Posterior vena cava (tissue), 2 donors: ENCODE measurements around the gene DLG2. TPM values are rescaled to one million over a fixed set of nuclear protein-coding genes. Genes with fewer than 3 reads are reported as not detected.
"Not testable (repeated sequence)": the region's sequence is repeated elsewhere in the genome, so short reads cannot be mapped to it uniquely, and the experiment has no call there.

ENCODE experiments used
- DNase-seq: peaks from one replicate; pipeline ENCODE4 v3.0.0-alpha.2; 2020; ENCODE audit warnings: low spot score
- intact Hi-C, 2 donors: fragments of 100-400 bp; cut with DNase I; formaldehyde crosslinking; loops; one replicate each; pipeline versions ENCODE4 v1.14.1 to v1.14.2; 2022 to 2023
- total RNA-seq, 2 donors: library from RNA; stranded (reverse); fragmentation: NEBNext Ultra II Directional; extraction: Animal tissue kit (Norgen Biotek cat#: 25700); gene quantifications; one replicate each; pipeline ENCODE4 v1.2.1, GENCODE V29; 2021
- donor health status: DM: yes; HTN: yes; CAD: no.
- donor health status: DM: yes; HTN: yes; CAD: no.

DLG2 gene
- total RNA-seq, 2 donors from 2014 or later, result 17.2 to 20.5 TPM

DNA sequence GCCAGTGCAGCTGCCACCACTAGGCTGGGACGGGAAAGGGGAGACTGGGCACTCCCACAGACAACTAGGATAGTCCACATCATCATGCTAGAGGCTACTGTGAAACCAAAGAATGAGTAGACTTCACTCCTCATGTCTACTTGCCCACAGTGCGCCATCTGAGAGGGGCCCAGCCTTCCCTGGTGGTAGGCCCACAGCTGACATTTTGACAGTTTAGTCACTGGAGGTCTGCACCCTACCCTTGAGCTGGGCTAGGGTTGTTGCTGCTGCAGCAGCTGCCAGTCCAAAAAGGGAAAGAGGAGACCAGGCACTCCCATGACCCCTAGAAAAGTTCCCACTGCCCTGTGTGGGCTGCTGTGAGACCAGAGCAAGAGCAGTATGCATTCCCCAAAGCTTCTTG lies 141.2 kb downstream of the DLG2 start:
- intact Hi-C loops, result loop anchor here in 1 of 2 donors (5.0 kb wide), 1 partner anchor 1976 kb away; no protein-coding TSS in a partner anchor
- no peak for DNase-seq

GRCh38 chr11:85483861-85484260 lies 143.3 kb downstream of the DLG2 start:
- intact Hi-C loops, result no loop called here

DNA sequence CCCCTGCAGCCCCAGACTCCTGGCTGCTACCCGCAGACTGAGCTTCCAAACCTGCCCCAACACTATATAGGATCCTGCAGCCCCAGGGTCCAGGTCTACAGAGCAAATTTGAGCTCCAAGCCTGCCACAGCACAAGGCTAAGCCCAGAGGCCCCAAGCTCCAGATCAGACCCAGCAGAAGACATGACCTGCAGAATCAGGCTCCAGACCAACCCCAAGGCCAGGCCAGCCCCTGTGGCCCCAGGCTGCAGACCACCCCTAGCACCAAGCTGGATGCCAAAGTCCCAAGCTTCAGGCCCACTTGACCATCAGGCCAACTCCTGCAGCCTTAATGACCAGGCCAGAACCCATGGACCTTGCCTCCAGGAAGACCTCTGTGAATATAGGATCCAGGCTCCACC lies 145.3 kb downstream of the DLG2 start:
- intact Hi-C loops, result no loop called here
- DNase-seq, result no peak

More at GRCh38 chr11:85483861-85484260, 143.3 kb downstream of the DLG2 start:
- DNase-seq, result no peak

DNA sequence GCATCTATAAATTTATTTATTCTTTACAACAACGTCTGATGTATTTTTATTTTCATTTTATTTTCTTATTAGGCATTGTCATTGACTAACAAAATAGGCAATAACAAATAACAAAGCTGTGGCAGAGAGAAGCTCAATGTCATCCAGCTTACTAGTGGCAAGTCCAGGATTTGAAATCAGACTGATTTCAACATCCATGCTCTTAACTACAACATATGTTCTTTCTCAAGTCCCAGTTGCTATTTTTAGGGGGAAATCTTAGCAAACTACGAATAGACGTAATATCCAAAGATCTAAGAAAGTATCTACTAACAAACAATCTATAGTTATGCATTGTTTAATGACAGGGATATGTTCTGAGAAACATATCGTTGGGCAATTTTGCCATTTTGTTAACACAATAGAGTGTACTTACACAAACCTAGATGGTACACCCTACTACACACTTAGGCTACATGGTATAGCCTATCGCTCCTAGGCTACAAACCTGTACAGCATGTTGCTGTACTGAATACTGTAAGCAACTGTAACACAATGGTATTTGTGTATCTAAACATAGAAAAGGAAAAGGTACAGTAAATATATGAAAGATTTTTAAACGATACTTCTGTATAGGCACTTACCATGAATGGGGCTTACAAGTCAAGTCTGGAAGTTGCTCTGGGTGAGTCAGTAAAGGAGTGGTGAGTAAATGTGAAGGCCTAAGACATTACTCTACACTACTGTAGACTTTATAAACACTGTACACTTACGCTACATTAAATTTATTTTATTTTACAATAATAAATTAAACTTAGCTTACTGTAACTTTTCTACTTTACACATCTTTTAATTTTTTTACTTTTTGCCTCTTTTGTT lies 151.3 kb downstream of the DLG2 start:
- intact Hi-C loops, result no loop called here
- DNase-seq, result no peak

DNA sequence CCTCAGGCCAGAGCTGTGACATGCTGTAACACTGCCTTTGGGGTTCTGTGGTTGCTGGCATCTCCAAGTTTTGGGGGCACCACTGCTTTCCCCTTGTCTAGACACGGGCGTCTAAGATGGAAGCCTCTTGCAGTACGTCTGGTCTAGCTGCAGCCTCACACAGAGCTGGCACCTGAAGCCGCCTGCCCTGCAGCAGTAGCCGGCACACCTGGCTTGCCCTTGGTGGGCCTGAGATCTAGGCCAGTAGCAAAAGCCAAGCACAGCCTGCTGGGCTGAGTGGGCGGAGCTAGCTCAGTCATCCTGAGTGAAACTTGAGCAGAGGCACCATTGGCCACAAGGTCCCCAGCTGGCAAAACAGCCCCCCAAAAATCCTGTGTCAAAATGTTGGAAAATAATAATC lies 154.2 kb downstream of the DLG2 start:
- no peak for DNase-seq
- intact Hi-C loops, result no loop called here

- intact Hi-C loops, result no loop called here
- no peak for DNase-seq
Measured at GRCh38 chr11:85464283-85464682, 162.9 kb downstream of the DLG2 start.

DNA sequence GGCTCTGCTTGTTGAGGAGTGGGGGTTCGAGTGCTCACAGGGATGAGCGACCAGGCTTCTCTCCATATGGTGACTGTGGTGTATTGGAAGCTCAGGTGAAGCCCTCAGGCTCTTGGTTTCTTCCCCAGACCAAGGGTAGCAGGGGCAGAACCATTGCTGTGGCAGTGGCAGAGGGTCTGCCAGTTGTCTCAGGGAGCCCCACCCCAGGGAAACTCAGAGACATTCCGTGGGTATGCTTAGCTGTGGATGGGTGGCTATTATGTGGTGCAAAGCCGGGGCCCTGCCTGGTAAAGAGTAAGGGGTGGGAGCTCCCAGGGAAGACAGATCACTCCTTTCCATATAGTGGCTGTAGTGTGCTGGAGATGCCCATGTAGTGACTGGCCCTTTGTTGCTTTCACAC lies 167.8 kb downstream of the DLG2 start:
- intact Hi-C loops, result no loop called here
- no peak for DNase-seq

- intact Hi-C loops, result no loop called here
- no peak for DNase-seq
Measured at GRCh38 chr11:85444479-85444878, 182.7 kb downstream of the DLG2 start.

DNA sequence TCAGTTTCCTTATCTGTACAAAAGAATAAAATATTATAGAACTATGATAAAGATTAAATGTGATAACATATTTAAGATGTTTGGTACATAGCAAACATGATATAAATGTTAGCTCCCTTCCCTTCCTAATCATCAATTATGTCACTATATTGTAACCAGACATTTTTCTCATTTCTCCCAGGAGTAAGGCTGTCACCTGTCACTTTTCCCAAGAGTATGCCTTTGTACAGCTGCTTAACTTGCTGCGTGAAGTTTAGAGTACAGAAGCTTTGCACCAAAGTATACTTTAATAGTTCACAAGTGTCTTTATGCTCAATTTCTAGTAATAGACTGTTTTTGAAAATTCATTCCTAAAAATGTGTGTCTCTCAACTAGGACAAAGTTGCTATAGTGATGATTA lies 186.9 kb downstream of the DLG2 start:
- intact Hi-C loops, result no loop called here
- no peak for DNase-seq

- intact Hi-C loops, result no loop called here
- DNase-seq, result no peak
Measured at GRCh38 chr11:85438328-85438727, 188.8 kb downstream of the DLG2 start.

DNA sequence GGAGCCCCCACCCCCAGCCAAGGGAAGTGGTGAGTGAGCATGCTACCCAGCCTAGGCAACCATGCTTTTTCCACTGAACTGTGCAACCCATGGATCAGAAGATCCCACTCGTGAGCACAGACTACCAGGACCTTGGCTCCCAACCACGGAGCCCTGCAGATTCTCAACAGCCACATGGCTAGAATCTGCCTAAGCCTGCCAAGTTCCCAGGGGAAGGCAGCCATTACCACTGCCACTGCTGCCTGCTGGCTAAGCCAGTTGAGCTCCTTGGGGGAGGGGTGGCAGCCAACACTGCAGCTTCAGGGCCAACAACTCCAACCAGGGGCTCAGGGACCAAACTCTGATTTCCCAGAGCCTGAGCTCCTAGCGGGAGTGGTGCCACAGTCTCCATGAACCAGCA lies 195.8 kb downstream of the DLG2 start:
- intact Hi-C loops, result no loop called here
- no peak for DNase-seq

DNA sequence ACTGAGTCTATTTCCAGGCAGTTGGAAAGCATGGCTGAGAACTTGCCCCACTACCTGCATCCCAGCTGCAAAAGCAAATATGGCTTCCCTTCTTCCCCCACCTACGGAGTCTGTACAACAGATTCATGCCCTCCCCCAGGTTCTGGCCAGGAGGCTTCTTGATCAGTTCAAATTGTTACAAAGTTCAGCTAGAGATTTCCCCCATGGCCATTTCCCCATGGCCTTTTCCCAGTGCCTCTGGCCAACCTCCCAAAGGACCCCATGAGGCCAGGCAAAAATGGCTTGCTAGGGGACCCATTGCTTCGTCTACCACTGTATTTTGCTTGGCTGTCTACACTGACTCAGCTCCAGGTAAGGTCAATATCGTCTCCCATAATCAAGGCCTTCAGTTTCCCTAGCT lies 203.3 kb downstream of the DLG2 start:
- intact Hi-C loops, result no loop called here
- DNase-seq, result peak; percentile 52

GRCh38 chr11:85423316-85423715 lies 203.8 kb downstream of the DLG2 start:
- DNase-seq, result no peak
- intact Hi-C loops, result no loop called here

DNA sequence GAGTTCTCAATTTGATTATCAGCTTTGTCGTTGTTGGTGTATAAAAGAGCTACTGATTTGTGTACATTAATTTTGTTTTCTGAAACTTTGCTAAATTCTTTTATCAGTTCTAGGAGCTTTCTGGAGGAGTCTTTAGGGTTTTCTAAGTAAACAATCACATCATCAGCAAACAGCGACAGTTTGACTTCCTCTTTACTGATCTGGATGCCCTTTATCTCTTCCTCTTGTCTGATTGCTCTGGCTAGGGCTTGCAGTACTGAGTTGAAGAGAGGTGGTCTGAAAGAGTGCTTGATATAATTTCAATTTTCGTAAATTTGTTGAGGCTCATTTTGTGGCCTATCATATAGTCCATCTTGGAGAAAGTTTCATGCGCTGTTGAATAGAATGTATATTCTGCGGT lies 213.0 kb downstream of the DLG2 start:
- no peak for DNase-seq
- intact Hi-C loops, result no loop called here

- no peak for DNase-seq
- intact Hi-C loops, result no loop called here
Measured at GRCh38 chr11:85407648-85408047, 219.5 kb downstream of the DLG2 start.

- intact Hi-C loops, result no loop called here
- no peak for DNase-seq
Measured at GRCh38 chr11:85406841-85407240, 220.3 kb downstream of the DLG2 start.

DNA sequence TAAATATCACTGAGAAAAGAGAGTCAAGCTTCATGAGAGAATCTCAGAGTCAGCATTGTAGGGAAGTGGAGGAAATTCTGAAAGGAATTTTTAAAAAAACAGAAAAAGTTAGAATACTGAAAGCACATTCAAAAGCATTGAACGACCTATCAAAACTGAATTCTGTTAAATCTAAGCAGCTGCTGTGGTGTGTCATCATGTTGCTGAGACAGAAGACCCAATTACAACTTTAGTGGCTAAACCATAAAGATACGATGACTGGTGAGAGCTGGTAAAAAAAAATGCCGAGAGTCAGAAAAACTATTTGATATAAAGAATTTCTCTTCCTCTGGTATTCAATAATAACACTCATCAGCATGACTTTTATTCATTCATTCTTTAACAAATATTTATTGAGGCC lies 220.8 kb downstream of the DLG2 start:
- intact Hi-C loops, result no loop called here
- DNase-seq, result no peak

- intact Hi-C loops, DNase-seq: not testable (repeated sequence)
Measured at GRCh38 chr11:85395515-85396055, 231.6 kb downstream of the DLG2 start.

DNA sequence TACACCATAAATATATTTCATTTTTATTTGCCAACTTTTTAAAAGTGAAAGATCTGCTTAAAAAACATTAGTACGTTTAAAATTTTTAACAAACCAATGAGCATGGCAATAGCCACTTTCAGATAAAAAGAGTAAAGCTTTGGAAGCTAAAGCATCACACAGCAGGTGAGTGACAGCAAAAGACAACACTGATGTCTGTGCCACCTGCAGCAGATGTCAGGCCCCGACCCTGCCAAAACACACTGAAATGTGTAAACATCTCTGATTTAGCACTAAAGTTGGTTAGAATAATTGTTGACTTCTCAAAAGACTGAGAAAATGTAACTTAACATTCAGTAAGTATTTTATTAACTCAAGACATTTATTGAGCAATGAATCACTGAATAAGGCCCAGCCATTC lies 232.9 kb downstream of the DLG2 start:
- no peak for DNase-seq
- intact Hi-C loops, result no loop called here

DNA sequence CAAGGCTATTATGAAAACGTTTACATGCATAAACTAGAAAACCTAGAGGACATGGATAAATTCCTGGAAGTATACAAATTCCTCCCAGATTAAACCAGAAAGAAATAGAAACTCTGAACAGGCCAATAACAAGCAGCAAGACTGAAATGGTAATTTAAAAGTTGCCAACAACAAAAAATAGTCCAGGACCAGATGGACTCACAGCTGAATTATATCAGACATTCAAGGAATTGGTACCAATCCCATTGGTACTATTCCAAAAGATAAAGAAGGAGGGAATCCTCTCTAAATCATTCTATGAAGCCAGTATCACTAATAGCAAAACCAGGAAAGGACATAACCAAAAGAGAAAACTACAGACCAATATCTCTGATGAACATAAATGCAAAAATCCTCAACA lies 236.0 kb downstream of the DLG2 start:
- no peak for DNase-seq
- intact Hi-C loops, result no loop called here

DNA sequence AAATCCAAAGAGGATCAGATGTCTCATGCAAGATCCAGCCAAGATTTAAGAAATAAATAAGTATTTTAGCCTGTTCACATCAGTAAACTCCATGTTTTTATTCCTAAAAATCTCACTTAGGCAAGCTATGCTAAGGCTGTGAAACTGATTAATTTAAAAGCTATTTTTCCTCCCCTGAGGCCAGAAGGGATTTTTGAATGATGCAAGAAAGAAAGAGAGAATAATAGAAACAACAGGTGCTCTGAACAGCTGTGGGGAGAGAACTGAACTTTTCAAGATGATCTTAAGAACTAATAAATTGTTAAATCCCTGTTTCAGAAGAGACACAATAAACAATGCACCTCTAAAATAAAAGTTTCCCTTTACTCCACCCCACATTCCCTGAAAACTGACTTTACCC lies 241.6 kb downstream of the DLG2 start:
- intact Hi-C loops, result no loop called here
- DNase-seq, result no peak
